Measurements from ENCODE around the gene SNX22. TPM values are rescaled to one million over a fixed set of nuclear protein-coding genes. Genes with fewer than 3 reads are reported as not detected.

The SNX22 gene
- total RNA-seq, 8 experiments from 2014 or later: 1.7 to 6.0 (median 3.4) TPM

DNA sequence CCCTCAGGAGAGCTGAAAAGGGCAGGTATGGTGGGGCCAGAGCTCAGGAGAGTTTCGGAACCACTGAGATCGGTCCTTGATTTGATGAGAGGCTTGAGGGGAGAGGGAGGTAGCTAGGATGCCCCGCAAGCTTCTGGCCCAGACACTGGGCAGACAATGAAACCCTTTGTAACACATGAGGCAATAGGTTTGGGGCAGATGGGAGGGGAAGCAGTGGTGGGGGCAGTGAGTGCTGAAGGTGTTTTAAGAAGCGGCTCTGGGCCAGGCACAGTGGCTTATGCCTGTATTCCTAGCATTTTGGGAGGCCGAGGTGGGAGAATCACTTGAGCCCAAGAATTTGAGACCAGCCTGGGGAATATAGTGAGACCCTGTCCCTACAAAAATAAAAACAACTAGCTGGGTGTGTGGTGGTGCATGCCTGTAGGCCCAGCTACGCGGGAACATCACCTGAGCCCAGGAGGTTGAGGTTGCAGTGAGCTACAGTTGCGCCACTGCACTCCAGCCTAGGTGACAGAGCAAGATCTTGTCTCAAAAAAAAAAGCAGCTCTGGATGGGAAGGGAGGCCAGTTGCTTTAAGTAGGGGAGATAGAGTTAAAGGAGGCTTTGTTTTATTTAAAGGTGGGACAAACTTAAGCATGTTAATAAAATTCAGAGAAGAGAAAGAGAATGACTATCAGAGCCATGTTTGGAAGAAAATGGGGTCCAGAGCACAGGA is 9.6 kb upstream of the SNX22 start:
- no peak for ATAC-seq (replicated peaks in 6 of 8)

GRCh38 chr15:64143276-64143675 is 8.3 kb upstream of the SNX22 start:
- no peak for ATAC-seq (replicated peaks in 6 of 8)
- Histone ChIP-seq H3K4me3 (no peak overlapping the region), H3K4me1 (replicated peaks in 1 of 2) (no peaks in the 10 kb centered on the region), H3K27ac (no peak overlapping the region)
- in situ Hi-C loops (cut with MboI; ENCODE audit: low pct_unique_long_range_greater_than_20kb in 2 of 9, low sequenced_read_pairs in 9 of 9, unreplicated experiment in 9 of 9): no loop called here
- WGBS, 10 experiments: 86 to 100% (median 100%) methylated on average over 1 to 2 of the region's 6 CpGs; no CpG with 5 or more reads in 5 of the 10 experiments

More for the DNA sequence above, 9.6 kb upstream of the SNX22 start:
- WGBS, 10 experiments: 89 to 100% (median 100%) methylated on average over 1 to 6 of the region's 8 CpGs; no CpG with 5 or more reads in 3 of the 10 experiments
- no peak overlapping the region for H3K4me3 ChIP-seq
- in situ Hi-C loops (cut with MboI; ENCODE audit: low pct_unique_long_range_greater_than_20kb in 2 of 9, low sequenced_read_pairs in 9 of 9, unreplicated experiment in 9 of 9): no loop called here
- H3K27ac ChIP-seq: no peak overlapping the region
- H3K4me1 ChIP-seq (replicated peaks in 1 of 2): no peaks in the 10 kb centered on the region

DNA sequence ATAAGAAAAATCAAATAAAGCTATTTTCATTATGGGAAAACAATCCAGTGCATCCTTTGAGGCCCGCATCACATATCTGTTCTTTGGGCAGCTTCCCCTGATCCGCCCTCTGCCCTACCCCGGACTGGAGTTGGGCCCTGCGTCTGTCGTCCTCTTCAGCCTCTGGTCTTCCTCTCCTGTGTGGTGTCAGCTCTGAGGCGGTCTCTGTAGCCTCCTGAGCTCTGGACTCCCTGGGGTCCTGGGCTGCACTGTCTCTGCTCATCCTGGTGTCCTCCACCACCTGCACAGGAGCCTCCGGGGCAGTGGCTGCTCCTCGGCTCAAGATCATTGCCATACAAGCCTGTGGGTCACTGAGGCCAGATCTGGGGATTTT is 7.4 kb upstream of the SNX22 start:
- H3K27ac ChIP-seq: no peak overlapping the region
- no peak overlapping the region for H3K4me3 ChIP-seq
- no peak for ATAC-seq (replicated peaks in 6 of 8)
- in situ Hi-C loops (cut with MboI; ENCODE audit: low pct_unique_long_range_greater_than_20kb in 2 of 9, low sequenced_read_pairs in 9 of 9, unreplicated experiment in 9 of 9): no loop called here
- no peaks in the 10 kb centered on the region for H3K4me1 ChIP-seq (replicated peaks in 1 of 2)
- 81 to 100% (median 88%) methylated on average over 1 to 8 of the region's 8 CpGs; no CpG with 5 or more reads in 4 of the 10 experiments for WGBS, 10 experiments

DNA sequence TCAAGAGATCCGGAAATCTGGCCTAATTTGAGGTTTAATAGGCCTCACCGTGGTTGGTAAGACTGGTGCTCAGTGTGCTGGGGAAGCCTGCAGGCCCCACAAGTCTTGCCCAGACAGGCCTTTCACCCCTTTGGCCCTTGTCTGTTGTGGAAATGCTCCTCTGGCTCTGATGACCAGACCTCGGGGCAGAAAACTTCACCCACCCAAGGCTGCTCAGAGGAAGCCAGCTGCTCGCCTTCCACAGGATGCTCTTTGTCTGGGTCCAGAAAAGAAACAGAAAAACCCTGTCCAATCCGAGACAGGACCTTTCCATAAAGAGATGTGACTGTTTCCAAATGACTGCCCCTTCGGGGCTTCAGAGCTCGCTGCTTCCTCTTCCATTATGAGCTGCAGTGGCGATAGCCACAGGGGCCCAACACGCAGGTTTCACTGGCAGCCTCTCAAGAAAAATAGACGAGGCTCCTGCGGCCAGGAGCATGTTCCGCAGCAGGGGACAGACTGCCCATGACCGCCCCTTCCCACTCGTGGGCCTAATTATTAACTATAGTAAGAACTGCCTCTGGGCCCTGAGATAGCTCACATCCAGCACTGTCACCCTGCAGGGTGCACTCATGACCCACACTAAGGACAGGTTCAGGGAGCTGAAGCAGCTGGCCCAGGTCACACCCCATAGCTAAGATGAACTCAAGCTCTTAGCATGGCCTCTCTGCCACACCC is 6.8 kb upstream of the SNX22 start:
- Histone ChIP-seq H3K4me3 (no peak overlapping the region), H3K4me1 (replicated peaks in 1 of 2) (no peaks in the 10 kb centered on the region), H3K27ac (no peak overlapping the region)
- 50 to 91% (median 84%) methylated on average over 1 to 5 of the region's 14 CpGs; no CpG with 5 or more reads in 2 of the 10 experiments for WGBS, 10 experiments
- peak in 3 of 8 experiments; percentile 12 to 71 (median 58) for ATAC-seq (replicated peaks in 6 of 8)
- in situ Hi-C loops (cut with MboI; ENCODE audit: low pct_unique_long_range_greater_than_20kb in 2 of 9, low sequenced_read_pairs in 9 of 9, unreplicated experiment in 9 of 9): no loop called here

DNA sequence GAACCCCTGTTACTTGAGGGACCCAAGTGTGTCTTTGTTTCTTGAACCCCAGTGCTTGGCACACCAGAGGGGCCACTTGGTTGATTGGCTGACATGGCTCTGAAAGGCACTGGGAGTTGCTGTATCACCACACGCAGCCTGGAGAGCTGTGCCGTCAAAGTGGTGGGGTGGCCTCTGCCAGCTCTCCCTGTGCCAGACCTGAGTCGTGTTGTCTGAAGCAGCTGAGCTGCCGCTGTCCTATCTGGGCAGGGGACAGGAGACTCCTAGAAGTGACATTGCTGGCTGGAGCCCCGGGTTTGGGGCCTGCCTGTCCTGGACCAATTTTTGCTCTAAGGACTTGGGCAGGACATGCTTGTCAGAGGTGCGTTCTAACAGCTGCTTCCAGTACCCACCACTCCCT is 5.5 kb upstream of the SNX22 start:
- ATAC-seq (replicated peaks in 6 of 8): no peak
- in situ Hi-C loops (cut with MboI; ENCODE audit: low pct_unique_long_range_greater_than_20kb in 2 of 9, low sequenced_read_pairs in 9 of 9, unreplicated experiment in 9 of 9): no loop called here
- Histone ChIP-seq H3K4me1 (replicated peaks in 1 of 2) (no peaks in the 10 kb centered on the region), H3K27ac (no peak overlapping the region), H3K4me3 (no peak overlapping the region)
- WGBS, 10 experiments: 60 to 100% (median 97%) methylated on average over 1 to 5 of the region's 6 CpGs; no CpG with 5 or more reads in 3 of the 10 experiments

GRCh38 chr15:64146520-64146884 is 5.0 kb upstream of the SNX22 start:
- no peak overlapping the region for H3K27ac ChIP-seq
- no peak for ATAC-seq (replicated peaks in 6 of 8)
- WGBS, 10 experiments: 48 to 100% (median 100%) methylated on average over 1 to 3 of the region's 3 CpGs
- H3K4me1 ChIP-seq (replicated peaks in 1 of 2): no peaks in the 10 kb centered on the region
- no peak overlapping the region for H3K4me3 ChIP-seq
- in situ Hi-C loops (cut with MboI; ENCODE audit: low pct_unique_long_range_greater_than_20kb in 2 of 9, low sequenced_read_pairs in 9 of 9, unreplicated experiment in 9 of 9): no loop called here

DNA sequence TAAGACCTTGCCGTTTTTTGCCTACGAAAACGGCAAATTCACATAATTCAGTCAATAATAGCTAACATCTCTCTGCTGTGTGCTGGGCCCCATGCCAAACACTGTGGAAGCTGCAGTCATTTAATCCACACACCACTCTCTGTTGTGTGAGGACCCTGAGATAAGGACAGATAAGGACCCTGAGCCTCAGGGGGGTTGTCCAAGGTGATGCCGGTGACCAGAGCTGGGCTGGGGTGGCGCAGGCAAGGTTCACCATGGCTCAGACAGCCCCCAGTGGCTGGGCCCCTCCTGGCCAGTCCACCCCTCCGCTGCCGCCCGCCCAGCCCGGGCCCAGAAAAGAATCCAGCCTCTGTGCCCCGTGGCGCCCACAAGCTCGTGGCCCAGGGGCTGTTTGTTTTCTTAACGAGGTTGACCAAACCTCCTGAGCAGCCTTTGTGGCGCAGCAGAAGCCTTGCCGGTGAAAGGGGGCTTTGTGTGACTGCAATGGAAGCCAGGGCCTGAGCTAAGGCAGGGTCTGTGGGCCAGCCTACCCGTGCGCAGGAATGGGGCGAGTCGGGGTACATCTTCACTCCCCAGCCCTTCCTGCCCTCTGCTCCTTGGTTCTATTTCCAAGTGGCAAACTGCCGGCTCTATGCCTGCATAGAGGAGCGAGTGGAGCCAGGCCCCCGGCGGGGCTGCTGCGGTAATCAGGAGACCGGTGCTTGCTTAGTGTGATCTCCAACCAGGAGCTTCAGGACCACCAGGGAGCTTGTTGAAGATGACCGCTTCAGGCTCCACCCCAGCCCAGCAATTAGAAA is 4.4 kb upstream of the SNX22 start:
- in situ Hi-C loops (cut with MboI; ENCODE audit: low pct_unique_long_range_greater_than_20kb in 2 of 9, low sequenced_read_pairs in 9 of 9, unreplicated experiment in 9 of 9): no loop called here
- no peak overlapping the region for H3K4me3 ChIP-seq
- ATAC-seq (replicated peaks in 6 of 8): no peak
- no peak overlapping the region for H3K27ac ChIP-seq
- 60 to 100% (median 82%) methylated on average over 1 to 9 of the region's 26 CpGs; no CpG with 5 or more reads in 2 of the 10 experiments for WGBS, 10 experiments
- no peaks in the 10 kb centered on the region for H3K4me1 ChIP-seq (replicated peaks in 1 of 2)

- in situ Hi-C loops (cut with MboI; ENCODE audit: low pct_unique_long_range_greater_than_20kb in 2 of 9, low sequenced_read_pairs in 9 of 9, unreplicated experiment in 9 of 9): no loop called here
- H3K27ac ChIP-seq: no peak overlapping the region
- H3K4me1 ChIP-seq (replicated peaks in 1 of 2): peaks cover 0 to 6% of the 10 kb centered on the region in 2 donors
- WGBS, 10 experiments: 0 to 100% (median 85%) methylated on average over 1 to 7 of the region's 7 CpGs
- no peak for ATAC-seq (replicated peaks in 6 of 8)
- H3K4me3 ChIP-seq: no peak overlapping the region
These were observed 3.4 kb upstream of the SNX22 start for GRCh38 chr15:64148168-64148567.

- WGBS, 10 experiments: 40 to 100% (median 80%) methylated on average over 1 to 3 of the region's 3 CpGs; no CpG with 5 or more reads in 1 of the 10 experiments
- H3K4me3 ChIP-seq: no peak overlapping the region
- H3K4me1 ChIP-seq (replicated peaks in 1 of 2): peaks cover 0 to 9% of the 10 kb centered on the region in 2 donors
- ATAC-seq (replicated peaks in 6 of 8): no peak
- H3K27ac ChIP-seq: no peak overlapping the region
- in situ Hi-C loops (cut with MboI; ENCODE audit: low pct_unique_long_range_greater_than_20kb in 2 of 9, low sequenced_read_pairs in 9 of 9, unreplicated experiment in 9 of 9): no loop called here
These were observed 3.0 kb upstream of the SNX22 start for GRCh38 chr15:64148581-64148980.

DNA sequence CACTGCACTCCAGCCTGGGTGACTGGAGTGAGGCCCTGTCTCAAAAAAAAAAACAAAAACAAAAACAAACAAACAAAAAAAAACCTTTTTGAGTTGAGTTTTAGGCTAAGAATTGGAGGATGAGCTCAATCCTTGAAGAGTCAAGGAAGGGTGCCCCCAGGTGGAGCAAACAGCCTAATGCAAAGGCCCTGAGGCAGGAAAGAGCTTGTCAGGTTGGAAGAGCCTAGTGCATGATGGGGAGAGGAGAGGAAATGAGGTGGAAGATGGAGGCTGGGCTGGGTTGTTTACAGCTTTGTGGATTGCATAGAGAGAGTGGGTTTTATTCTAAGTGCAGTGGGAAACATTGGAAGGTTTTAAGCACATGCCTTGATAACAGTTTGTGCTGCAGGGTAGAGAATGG is 2.1 kb upstream of the SNX22 start:
- H3K4me1 ChIP-seq (replicated peaks in 1 of 2): peaks cover 0 to 9% of the 10 kb centered on the region in 2 donors
- no peak for ATAC-seq (replicated peaks in 6 of 8)
- no peak overlapping the region for H3K4me3 ChIP-seq
- in situ Hi-C loops (cut with MboI; ENCODE audit: low pct_unique_long_range_greater_than_20kb in 2 of 9, low sequenced_read_pairs in 9 of 9, unreplicated experiment in 9 of 9): no loop called here
- no peak overlapping the region for H3K27ac ChIP-seq

GRCh38 chr15:64149893-64150578 is 1.5 kb upstream of the SNX22 start:
- ATAC-seq (replicated peaks in 6 of 8): no peak
- no peak overlapping the region for H3K4me3 ChIP-seq
- 40 to 100% (median 82%) methylated on average over 1 to 2 of the region's 9 CpGs; no CpG with 5 or more reads in 4 of the 10 experiments for WGBS, 10 experiments
- peaks cover 0 to 9% of the 10 kb centered on the region in 2 donors for H3K4me1 ChIP-seq (replicated peaks in 1 of 2)
- H3K27ac ChIP-seq: no peak overlapping the region
- in situ Hi-C loops (cut with MboI; ENCODE audit: low pct_unique_long_range_greater_than_20kb in 2 of 9, low sequenced_read_pairs in 9 of 9, unreplicated experiment in 9 of 9): no loop called here

DNA sequence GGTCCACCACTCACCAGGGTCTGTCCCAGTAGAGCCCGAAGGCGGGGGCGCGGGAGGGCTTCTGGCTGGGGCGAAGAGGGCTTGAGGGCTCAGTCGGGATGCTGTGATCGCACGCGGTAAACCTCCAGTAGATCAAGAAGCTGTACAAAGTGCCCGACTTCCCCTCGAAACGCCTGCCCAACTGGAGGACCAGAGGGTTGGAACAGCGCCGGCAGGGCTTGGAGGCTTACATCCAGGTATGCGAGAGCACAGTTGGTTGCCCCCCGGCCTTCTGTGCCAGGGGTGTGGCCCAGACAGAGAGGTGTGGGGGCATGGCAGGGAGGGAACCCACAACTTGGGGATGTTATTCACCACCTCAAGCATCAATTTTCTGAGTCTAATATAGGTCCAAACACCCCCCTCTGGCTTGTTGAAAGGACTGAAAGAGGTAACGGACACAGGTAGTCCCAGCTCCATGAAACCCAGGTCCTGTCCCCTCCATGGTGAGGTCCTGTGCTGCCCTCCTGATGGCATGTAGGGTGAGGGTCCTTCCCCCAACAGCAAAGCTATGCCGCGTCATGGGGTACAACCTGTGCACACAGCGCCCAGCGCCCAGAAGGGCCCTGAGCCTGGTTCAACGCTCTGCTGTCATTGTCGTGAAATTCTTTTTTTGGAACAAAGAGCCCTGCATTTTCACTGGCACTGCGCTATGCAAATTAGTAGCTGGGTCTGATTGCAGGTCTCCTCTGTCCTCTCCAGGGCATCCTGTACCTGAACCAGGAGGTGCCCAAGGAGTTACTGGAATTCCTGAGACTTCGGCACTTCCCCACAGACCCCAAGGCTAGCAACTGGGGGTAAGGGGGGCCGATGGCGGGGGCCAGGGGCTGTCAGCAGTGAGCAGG is 1.2 kb downstream of the SNX22 start:
- 33 to 60% (median 40%) methylated on average over 1 to 9 of the region's 27 CpGs; no CpG with 5 or more reads in 5 of the 10 experiments for WGBS, 10 experiments
- ATAC-seq (replicated peaks in 6 of 8): peak in 4 of 8 experiments; percentile 0 to 4 (median 1)
- H3K4me1 ChIP-seq (replicated peaks in 1 of 2): peaks cover 0 to 9% of the 10 kb centered on the region in 2 donors
- H3K27ac ChIP-seq: no peak overlapping the region
- in situ Hi-C loops (cut with MboI; ENCODE audit: low pct_unique_long_range_greater_than_20kb in 2 of 9, low sequenced_read_pairs in 9 of 9, unreplicated experiment in 9 of 9): no loop called here
- H3K4me3 ChIP-seq: peak overlapping the region; percentile 35 to 44 (median 40)
